GM19043 (cell line): ENCODE data around the gene BPIFB6.

Experiments used
- ATAC-seq: cut with Tn5 transposase; IDR thresholded peaks from one replicate; pipeline ENCODE4 v1.9.1; 2021; ENCODE audit warnings: low read depth; ENCODE audit not compliant: unreplicated experiment

Gene BPIFB6

GRCh38 chr20:33031531-33031930 lies at the start of gene BPIFB6:
Gene BPIFB6, plus strand, starts transcription at chr20:33031648. Its CDS starts 0 bp downstream, at chr20:33031648.
- ATAC-seq, result no peak

GRCh38 chr20:32982617-32983458 lies 48.6 kb upstream of the BPIFB6 start:
- ATAC-seq, result no peak

GRCh38 chr20:32983459-32984112 lies 47.9 kb upstream of the BPIFB6 start:
- no peak for ATAC-seq

- no peak for ATAC-seq
Observed at GRCh38 chr20:32984196-32984595, 47.3 kb upstream of the BPIFB6 start.

GRCh38 chr20:32984631-32985354 lies 46.7 kb upstream of the BPIFB6 start:
- ATAC-seq, result no peak

- no peak for ATAC-seq
Observed at GRCh38 chr20:32985596-32985995, 45.9 kb upstream of the BPIFB6 start.

GRCh38 chr20:32986331-32986966 lies 45.0 kb upstream of the BPIFB6 start:
- ATAC-seq, result no peak

- no peak for ATAC-seq
Observed at GRCh38 chr20:32987044-32987825, 44.2 kb upstream of the BPIFB6 start.

GRCh38 chr20:32988008-32988407 lies 43.4 kb upstream of the BPIFB6 start:
- ATAC-seq, result no peak

GRCh38 chr20:32989507-32990283 lies 41.8 kb upstream of the BPIFB6 start:
- no peak for ATAC-seq

- no peak for ATAC-seq
Observed at GRCh38 chr20:32990426-32990825, 41.0 kb upstream of the BPIFB6 start.

- ATAC-seq, result no peak
Observed at GRCh38 chr20:32991383-32991782, 40.1 kb upstream of the BPIFB6 start.

- no peak for ATAC-seq
Observed at GRCh38 chr20:32991792-32992641, 39.4 kb upstream of the BPIFB6 start.

- ATAC-seq, result no peak
Observed at GRCh38 chr20:32993496-32994050, 37.9 kb upstream of the BPIFB6 start.

GRCh38 chr20:32995802-32996201 lies 35.6 kb upstream of the BPIFB6 start:
- no peak for ATAC-seq

GRCh38 chr20:32997431-32997830 lies 34.0 kb upstream of the BPIFB6 start:
- no peak for ATAC-seq

GRCh38 chr20:32999603-33000250 lies 31.7 kb upstream of the BPIFB6 start:
- no peak for ATAC-seq
